Kidney capillary endothelial cell (primary cell): Measurements from ENCODE around the gene DUS4L.

ENCODE experiments used
- DNase-seq: peaks from one replicate; pipeline ENCODE4 v3.0.0-alpha.2; 2018; ENCODE audit warnings: low spot score

The DUS4L gene

DNA sequence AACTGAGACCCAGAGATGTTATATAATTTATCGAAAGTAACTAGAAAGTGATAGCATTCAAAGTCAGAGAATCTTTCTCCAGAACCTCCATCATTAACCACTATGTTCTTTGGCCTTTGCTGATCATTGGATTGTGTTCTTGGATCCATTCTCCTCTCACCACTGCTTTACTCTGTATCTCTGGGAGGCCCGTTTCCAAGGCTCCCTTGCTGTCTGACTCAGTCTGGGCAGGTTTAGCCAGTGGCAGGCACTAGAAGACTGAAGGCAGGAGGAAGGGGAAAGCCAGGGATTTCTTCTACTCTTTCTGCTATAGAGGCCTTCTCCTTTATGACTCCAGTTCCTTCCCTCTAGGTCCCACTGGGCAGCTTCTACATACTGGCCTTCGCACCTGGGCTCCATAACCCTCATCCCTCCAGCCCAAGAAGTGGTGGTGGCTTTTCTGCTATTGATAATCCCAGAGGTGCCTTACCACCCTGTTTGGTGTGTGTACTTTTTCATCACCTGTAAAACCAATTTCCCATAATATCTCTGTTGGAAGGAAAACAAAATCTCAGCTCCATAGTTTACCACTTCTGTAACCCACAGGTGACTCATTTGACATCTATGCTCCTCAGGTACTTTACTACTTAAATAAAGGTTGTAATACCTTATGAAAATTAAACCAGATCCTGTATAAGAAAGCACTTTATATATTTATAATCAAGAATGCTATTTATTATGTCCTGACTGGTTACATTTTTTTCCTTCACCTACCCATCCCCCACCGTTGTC lies 52.3 kb downstream of the DUS4L start:
- DNase-seq, result no peak

GRCh38 chr7:107622429-107622828 lies 58.7 kb downstream of the DUS4L start:
- DNase-seq, result peak; percentile 68

- no peak for DNase-seq
These were observed 59.1 kb downstream of the DUS4L start for GRCh38 chr7:107622894-107623293.

DNA sequence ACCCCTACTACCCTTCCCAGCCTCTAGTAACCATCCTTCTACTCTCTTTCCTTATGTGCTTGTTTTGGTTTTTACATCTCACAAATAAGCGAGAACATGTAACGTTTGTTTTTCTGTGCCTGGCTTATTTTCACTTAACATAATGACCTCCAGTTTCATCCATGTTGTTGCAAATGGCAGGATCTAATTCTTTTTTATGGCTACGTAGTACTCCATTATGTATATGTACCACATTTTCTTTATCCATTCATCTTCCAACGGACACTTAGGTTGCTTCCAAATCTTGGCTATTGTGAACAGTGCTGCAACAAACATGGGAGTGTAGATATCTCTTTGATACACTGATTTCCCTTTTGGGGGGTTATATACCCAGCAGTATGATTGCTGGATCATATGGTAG lies 63.2 kb downstream of the DUS4L start:
- no peak for DNase-seq
